ENCODE data around the gene MRPS6. TPM values are rescaled to one million over a fixed set of nuclear protein-coding genes. Genes with fewer than 3 reads are reported as not detected.

MRPS6 gene
- total RNA-seq, 1 donor from 2014 or later = 37.9 TPM

GRCh38 chr21:34105947-34106541 is 32.7 kb downstream of the MRPS6 start:
- no peak for DNase-seq

GRCh38 chr21:34107606-34108005 is 34.2 kb downstream of the MRPS6 start:
- DNase-seq = no peak

GRCh38 chr21:34109075-34109474 is 35.7 kb downstream of the MRPS6 start:
- no peak for DNase-seq

GRCh38 chr21:34110594-34111202 is 37.3 kb downstream of the MRPS6 start:
- no peak for DNase-seq

DNA sequence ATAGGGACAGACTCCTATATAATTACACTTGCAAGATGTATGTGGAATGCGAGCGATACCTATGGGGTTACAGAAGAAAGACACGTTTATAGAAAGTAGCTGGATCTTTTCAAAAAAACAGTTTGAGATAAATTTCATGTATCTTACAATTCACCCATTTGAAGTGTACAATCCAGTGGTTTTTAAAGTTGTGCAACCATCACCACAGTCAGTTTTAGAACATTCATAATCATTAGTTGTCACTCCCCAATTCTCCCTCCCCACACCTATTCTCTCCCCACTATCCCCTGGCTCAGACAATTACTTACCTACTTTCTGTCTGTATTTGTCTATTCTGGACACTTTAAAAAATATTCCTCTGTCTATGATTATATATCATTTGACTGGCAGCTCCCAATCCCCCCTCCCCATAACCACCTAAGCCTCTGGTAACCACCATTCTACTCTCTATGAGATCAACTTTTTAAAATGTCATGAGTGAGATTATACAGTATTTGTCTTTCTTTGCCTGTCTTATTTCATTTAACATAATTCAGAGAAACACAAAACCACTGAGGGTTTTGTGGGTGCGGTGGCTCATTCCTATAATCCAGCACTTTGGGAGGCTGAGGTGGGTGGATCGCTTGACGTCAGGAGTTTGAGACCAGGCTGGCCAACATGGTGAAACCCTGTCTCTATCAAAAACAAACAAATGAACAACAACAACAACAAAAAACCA is 39.1 kb downstream of the MRPS6 start:
- DNase-seq = no peak

DNA sequence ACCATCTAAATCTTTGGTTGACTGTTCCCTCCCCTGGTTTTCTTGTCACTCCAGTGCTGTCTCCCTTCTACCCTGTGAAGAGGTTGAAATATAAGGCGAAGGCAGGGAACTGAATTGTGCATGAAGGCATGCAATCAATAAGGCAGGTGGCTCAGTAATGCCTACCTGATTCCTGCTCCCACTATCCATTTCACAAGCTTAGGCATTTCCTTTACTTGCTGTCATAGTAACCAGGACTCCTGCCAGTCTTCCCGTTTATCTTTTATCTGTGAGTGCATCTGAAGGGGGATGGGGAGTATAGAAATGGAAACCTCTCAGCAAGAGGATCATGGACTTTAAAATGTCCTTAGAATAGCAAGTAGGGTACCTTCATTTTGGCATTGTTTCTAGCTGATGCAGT is 40.5 kb downstream of the MRPS6 start:
- no peak for DNase-seq

DNA sequence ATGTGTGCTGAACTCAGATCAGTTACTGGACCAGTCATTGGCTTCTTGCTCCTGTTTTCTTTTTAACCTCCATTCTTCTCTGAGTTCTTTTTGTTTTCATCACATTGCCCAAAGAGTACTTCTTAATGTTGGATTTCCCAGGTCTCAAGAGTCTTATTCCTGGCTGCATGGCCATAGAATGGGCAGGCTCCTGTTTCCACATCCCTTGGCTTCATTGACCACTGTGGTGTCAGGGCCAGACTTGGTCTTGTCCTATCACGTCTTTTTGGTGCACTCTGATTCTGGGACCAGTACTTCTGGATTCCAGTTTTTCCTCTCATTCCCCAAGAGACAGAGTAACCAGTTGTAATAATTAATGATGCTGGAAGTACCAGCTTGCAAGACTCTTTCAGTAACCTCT is 41.8 kb downstream of the MRPS6 start:
- no peak for DNase-seq

GRCh38 chr21:34116569-34116968 is 43.2 kb downstream of the MRPS6 start:
- no peak for DNase-seq

GRCh38 chr21:34120867-34121266 is 47.5 kb downstream of the MRPS6 start:
- DNase-seq = no peak

DNA sequence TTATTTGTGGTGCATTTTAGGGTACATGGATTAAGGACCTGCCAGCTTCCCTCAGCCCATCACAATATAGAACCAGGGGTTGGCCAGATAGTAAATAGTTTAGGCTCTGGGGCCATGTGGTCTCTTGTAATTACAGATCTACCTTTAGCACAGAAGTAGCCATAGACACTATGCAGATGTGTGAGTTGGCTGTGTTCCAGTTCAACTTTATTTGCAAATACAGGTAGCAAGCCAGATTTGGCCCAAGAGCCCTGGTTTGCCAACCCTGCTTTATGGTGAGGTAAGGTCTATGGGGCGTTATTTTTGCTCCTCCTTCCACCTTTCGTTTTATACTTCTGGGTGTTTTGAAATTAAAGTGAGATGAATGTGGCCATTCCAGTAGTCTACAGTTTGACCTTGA is 48.7 kb downstream of the MRPS6 start:
- no peak for DNase-seq

- no peak for DNase-seq
Observed at GRCh38 chr21:34123609-34124008, 50.2 kb downstream of the MRPS6 start.

DNA sequence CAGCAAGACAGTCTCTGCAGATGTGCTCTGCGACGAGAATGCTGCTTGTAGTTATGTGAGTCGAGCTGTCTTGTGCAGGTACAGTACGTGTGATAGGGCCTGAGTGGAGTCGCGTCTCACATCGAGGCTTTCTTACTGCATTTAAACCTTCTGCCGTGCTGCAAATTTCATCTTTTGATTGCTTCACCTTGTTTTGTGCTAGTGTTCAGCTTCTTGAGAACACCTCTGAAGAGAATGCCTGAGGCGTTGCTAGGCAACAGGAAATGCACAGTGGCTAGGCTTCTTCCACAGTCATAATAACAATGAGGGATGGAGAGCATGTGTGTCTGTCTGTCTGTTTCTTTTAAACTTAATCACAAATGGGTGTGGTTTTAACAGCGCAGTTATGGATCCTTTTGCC is 52.9 kb downstream of the MRPS6 start:
- no peak for DNase-seq

DNA sequence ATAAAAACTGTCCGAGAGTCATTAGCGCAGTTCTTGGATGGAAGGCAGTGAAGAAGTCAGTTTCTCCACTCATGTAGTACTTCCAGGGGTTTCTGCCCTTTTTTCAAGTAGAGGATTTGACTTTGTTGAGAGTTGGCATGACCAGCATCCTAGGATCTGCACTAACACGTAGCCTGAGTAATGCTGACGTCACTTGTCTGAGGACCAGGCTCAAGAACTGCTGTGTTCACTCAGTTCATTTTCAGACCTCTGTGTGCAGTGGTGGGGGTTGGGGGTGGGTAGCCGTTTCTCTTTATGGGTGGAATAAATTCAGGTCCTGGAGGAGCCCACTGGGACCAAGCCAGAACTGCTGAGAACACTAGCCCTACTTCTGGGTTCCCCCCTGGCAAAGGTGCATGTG is 53.3 kb downstream of the MRPS6 start:
- no peak for DNase-seq

- DNase-seq = no peak
Observed at GRCh38 chr21:34128124-34128523, 54.7 kb downstream of the MRPS6 start.

DNA sequence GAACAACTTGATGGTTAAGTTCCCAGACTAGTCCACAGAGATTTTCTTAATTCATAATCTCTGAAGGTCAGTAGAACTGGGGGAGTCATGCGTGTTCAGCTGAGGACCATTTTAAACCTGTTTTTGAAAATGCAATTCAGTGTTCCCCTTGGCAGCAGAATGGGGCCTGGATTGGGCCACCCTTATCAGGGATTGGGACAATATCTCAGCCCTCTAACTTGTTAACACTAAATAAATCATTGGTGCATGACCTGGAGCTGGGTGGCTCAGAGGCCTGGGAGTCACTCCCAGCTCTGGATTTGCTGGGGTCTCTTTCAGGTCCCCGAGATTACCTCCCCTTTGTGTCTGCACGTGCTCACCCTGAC is 55.3 kb downstream of the MRPS6 start:
- no peak for DNase-seq

DNA sequence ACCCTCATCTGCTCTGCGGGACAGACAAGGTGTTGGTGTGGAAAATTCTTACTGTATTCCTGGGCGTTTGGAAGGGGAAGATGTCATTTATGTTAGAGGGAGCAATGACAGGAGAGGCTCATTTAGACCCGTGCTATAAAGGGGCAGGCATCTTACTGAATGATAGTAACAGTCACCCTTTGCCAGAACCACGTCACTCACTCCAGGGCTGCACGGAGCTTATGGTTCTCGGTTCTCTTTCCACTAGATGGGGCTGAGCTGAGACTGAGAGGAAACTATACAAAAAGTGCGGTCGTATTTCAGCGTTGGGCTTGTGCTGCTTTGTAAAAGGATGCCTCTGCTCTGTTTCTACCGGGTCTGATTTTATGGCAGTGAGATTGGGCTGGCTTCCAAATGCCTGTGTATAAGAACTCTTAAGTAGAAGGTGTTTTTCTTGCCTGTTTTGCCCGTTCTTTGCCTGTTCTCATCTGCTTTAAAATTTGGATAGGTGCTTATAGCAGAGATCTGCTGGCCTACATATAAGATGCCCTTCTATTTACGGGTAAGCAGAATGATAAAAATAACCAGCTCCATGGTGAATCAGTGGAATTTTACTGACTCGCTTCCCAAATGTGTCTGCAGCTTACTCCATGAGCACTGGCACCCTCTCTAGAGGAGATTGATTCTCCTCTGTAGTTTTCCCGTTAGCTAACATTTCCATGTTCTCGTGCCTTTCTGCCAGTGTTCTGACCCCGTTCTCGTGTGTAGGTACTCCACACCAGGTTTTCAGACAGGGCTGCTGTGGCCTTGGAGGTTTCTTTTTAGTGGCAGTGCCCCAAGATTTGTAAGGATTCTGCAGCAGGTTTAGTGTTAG is 55.9 kb downstream of the MRPS6 start:
- peak; percentile 92 for DNase-seq

- DNase-seq = no peak
Observed at GRCh38 chr21:34129901-34130715, 56.7 kb downstream of the MRPS6 start.

DNA sequence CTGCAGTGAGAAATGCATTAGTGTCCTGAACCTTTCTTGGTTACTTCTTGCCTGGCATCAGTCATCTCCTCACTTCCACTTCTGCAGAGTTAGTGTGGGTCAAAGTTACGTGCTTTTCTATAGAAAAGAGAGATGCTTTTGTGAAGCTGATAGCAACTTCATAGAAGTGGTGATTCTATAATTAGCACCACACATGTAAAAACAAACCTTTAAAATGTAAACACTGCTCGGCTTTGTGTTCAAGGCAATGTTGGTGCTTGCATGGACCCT is 57.3 kb downstream of the MRPS6 start:
- DNase-seq = no peak

DNA sequence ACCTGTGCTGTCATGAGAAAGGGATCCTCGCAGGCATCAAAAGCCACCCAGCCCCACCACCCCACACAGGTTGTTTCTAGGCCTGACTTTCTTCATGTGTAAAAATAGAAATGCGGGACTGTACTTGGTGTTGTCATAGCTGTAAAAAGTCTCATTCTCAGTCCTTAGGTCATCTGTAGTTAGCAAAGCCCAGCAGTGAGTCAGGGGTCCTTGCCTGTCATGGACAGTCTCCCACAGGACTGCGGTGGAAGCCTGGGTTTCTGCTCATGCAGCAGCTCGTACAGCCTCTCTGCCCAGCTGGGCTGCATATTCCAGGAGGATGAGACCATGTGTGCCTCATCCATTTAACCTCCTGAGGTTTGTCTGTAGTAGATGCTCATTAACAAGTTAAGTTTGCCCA is 58.2 kb downstream of the MRPS6 start:
- DNase-seq = no peak

DNA sequence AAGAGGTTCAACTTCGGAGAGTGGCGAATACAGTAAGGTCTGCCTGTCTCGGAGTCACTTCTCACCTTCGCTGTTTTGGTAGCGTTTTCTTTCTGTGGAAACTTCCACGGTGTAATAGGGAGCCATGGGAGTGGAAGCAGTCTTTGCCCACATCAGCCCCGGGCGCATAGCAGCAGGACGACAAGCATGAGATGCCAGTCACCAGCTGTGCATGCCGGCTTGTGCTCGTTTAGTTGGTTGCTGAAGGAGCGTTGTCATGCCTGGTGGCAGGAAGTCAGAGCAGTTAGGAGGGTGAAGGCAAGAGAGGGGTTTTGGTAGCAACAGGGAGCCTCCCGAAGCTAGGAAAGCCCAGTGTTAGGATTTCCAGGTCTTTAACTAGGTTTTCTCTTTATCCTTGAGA is 58.8 kb downstream of the MRPS6 start:
- no peak for DNase-seq

DNA sequence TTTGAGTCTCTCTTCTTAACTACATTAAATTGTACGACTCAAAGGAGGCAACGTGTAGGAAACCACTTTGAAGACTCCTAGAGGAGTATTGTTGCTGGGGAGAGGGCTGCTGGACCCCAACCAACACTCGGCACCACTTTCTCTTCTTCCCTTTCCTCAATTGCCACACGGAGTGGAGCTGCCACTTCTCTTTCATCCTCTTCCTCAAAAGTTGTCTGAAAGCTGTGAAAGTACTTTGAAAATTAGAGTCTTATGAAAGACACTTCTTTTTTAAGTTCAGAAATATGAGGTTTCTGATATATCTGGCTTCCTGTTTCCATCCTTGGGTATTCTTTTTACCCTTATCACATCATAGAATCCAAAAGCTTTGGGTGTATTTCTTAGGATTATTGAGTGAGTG is 59.5 kb downstream of the MRPS6 start:
- DNase-seq = no peak

DNA sequence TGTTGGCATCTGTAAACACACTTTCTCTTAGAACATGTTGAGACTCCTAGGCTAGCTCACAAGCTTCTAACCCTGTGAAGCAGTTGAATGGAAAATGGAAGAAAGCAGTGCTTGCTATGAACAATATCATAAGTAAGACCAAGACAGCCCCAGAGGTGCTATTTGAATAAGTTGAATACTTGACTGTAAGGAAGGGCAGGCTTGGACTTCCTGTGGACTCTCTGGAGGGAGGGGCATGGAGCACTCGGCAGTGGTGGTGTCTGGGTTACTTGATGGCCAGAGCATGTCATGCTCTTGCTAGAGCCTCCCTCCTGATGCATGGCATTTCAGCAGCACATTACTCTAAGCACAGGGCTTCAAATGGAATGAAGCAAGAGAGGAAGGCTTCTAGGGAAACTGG is 60.0 kb downstream of the MRPS6 start:
- DNase-seq = no peak

GRCh38 chr21:34133802-34134201 is 60.4 kb downstream of the MRPS6 start:
- DNase-seq = no peak

Measured in skin of body (tissue), 2 donors.